DMS53 treated with DMSO at 0.1 percent for 48 hours (cell line): Measurements from ENCODE around the gene LRRC23.
"Not testable (repeated sequence)": the region's sequence is repeated elsewhere in the genome, so short reads cannot be mapped to it uniquely, and the experiment has no call there.

ENCODE experiments used
- DNase-seq: peaks from one replicate; lab custom pipeline; 2025; ENCODE audit not compliant: unreplicated experiment; lab: John Stamatoyannopoulos, UW

The LRRC23 gene

GRCh38 chr12:6904280-6905276 lies at the start of gene LRRC23:
Gene LRRC23 (plus strand): TSS chr12:6904822. CDS start chr12:6905634, 812 bp downstream.
- peak; percentile 99 for DNase-seq

DNA sequence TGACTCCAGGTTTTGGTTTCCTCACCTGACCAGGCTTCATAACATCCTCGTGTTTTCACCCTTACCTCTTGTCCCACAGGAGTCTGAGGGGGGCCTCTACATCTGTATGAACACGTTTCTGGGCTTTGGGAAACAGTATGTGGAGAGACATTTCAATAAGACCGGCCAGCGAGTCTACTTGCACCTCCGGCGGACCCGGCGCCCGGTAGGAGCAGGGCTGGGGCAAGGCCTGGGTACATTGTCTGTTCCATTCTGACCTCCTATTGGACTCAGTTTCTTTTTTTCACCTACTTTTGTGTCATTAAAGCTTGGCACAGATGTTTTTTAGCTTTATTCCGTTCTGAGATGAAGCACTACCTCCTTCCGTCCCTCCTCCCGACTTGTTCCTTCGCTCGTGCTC lies 49.3 kb upstream of the LRRC23 start:
- no peak for DNase-seq

- no peak for DNase-seq
Observed at GRCh38 chr12:6858799-6859198, 45.8 kb upstream of the LRRC23 start.

DNA sequence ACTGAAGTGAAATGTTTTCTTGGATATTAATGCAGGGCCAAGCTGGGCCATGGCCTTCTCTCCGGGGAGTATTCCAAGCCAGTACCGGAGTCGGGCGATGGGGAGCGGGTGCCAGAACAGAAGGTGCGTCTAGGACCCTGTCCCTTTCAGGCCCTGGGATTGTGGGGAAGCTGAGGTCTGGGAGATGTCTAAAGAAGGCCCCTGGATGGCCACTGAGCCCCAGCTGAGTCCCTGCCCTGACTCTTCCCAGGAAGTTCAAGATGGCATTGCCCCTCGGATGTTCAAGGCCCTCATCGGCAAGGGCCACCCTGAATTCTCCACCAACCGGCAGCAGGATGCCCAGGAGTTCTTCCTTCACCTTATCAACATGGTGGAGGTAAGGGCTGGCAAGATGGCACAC lies 44.5 kb upstream of the LRRC23 start:
- DNase-seq, result no peak

DNA sequence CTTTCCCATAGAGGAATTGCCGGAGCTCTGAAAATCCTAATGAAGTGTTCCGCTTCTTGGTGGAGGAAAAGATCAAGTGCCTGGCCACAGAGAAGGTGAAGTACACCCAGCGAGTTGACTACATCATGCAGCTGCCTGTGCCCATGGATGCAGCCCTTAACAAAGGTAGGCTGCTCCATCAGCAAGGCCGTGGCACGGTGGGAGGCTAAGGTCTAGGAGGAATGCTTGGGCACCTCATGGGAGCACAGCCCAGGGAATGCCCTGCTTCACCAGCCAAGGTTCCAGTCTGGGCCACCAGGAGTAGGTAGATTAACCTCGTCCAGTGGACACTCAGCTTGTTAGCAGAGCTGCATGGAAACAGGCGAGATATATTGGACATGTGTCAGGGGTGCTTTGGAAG lies 43.7 kb upstream of the LRRC23 start:
- no peak for DNase-seq

- no peak for DNase-seq
Observed at GRCh38 chr12:6861391-6861790, 43.2 kb upstream of the LRRC23 start.

DNA sequence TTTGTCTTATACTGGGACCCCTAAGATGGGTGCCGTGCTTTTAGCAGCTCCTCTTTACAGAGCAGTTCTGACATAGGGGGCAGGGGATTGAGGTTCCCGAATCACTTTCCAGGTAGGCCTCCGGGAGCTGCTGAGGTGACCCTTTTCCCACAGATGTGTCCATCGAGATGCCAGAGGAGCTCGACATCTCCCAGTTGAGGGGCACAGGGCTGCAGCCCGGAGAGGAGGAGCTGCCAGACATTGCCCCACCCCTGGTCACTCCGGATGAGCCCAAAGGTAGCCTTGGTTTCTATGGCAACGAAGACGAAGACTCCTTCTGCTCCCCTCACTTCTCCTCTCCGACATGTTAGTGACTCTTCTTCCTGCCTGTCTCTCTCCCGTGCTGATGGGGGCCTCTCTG lies 41.6 kb upstream of the LRRC23 start:
- no peak for DNase-seq

GRCh38 chr12:6863586-6864321 lies 40.9 kb upstream of the LRRC23 start:
- DNase-seq, result no peak

- not testable (repeated sequence) for DNase-seq
Observed at GRCh38 chr12:6865307-6865706, 39.3 kb upstream of the LRRC23 start.

DNA sequence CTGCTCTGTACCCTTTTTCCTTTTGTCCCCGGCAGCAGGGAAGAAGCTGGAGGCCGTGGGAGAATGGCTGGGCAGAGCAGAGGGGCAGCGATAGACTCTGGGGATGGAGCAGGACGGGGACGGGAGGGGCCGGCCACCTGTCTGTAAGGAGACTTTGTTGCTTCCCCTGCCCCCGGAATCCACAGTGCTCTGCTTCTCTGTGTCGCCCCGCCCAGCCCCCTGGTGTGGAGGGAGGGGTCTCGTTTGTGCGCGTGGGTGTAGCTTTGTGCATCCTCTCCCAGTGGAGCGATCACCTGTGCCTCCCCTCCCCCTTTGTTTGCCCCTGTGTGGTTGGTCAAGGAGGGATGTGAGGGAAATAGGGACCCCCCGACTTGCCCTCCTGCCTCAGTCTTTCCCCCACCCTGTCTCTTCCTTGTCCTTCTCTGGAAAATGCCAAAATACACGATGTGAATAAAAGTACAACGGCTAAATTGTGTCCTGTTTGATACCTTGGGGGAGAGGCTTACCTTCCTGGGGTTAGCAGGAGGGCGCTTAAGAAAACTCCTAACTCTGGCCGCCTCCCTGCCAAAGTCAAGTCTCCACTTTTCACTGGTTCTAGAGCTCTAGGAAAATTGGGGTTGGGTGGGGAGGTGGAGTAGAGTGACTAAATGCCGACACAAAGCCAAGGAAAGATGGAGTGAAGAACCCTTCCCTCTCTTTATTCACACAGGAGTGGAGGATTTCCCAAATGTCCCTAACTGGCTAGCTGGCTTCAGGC lies 38.3 kb upstream of the LRRC23 start:
- DNase-seq, result no peak

DNA sequence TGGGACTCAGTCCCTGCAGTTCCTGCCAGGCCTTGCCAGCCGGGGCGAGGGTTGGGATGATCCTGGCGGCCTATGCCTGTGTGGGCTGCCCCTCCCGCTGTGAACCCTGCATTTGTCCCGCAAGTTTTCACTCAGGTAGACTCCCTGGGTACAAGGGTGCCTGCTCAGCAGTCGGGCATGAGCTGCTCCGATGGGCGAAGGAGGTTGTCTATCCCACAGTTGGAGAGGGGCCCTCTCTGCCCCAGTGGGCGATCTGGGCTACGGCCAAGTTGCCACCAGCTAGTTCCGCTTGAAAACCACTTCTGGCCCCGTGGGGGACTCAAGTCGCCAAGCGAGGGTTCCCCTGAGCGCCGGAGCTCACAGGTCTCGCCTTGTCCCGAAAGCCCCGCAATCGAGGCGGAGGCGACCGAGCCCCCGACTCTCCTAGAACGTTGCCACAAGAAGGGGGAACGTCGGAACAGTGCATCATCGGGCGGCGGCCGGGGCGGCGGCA lies 37.7 kb upstream of the LRRC23 start:
- peak; percentile 60 for DNase-seq

DNA sequence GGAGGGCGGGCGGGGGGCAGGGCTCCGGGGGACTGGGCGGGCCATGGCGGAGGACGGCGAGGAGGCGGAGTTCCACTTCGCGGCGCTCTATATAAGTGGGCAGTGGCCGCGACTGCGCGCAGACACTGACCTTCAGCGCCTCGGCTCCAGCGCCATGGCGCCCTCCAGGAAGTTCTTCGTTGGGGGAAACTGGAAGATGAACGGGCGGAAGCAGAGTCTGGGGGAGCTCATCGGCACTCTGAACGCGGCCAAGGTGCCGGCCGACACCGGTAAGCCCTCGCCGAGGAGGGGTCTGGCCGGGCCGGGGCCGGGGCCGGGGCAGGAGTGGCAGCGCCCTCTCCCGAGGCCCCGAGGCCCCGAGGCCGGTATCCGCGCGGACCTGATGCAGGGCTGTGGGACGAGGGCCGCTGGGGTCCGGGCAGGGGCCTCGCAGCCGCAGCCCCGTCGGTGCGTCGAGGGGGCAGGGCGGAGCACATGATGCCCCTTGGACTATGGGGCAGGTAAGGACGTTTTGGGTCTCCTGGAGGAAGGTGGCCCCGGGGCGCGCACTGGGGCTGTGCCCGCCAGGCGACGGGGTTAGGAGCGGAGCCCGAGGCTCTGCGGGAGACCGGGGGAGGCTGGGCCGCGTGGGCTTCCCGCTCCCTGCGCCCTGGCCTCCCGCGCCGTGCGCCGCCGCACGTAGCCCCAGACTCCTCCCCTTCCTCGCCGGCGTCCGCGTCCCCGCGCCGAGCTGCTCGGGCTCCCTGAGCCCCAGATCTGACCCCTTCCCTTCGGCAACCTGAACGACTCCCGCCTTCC lies 37.0 kb upstream of the LRRC23 start, which contains the start of gene TPI1:
TPI1 (plus strand) TSS at position 119 of the 798 bp plus-strand sequence; CDS start at position 155, 36 bp downstream.
- peak; percentile 75 for DNase-seq

GRCh38 chr12:6868211-6869048 lies 36.2 kb upstream of the LRRC23 start:
- DNase-seq, result peak; percentile 47

DNA sequence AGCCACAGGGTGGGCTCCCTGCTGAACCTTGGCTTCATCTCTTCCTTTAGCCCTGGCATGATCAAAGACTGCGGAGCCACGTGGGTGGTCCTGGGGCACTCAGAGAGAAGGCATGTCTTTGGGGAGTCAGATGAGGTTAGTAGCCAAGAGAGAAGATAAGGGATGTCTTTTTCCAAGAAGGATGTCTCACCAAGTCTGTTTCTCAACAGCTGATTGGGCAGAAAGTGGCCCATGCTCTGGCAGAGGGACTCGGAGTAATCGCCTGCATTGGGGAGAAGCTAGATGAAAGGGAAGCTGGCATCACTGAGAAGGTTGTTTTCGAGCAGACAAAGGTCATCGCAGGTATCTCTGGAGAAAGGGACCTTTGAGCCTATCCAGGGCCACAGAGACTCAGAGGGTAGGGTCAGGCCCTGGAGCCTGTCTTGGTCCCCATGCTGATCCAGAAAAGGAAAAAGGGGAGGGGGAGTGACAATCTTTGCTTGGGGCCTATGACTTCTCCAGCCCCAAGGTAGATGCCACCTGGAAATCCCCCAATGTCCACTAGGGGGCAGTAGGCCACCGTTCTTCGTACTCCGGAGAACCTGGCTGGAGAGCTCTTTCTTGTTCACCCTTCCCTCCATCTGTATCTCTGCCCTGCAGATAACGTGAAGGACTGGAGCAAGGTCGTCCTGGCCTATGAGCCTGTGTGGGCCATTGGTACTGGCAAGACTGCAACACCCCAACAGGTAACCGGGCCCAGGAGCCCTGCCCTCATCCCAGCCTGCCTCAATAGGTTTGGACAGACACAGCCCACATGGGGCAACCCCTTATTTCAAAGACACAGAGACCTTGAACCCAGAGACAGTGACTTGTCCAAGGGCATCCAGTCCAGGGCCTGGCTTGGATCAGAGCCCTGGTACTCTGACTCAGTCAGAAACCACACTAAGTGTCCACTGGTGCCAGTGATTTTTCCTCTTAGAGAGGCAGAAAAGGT lies 35.3 kb upstream of the LRRC23 start:
- peak; percentile 92 for DNase-seq

DNA sequence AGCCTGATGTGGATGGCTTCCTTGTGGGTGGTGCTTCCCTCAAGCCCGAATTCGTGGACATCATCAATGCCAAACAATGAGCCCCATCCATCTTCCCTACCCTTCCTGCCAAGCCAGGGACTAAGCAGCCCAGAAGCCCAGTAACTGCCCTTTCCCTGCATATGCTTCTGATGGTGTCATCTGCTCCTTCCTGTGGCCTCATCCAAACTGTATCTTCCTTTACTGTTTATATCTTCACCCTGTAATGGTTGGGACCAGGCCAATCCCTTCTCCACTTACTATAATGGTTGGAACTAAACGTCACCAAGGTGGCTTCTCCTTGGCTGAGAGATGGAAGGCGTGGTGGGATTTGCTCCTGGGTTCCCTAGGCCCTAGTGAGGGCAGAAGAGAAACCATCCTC lies 34.3 kb upstream of the LRRC23 start:
- DNase-seq, result not testable (repeated sequence)

DNA sequence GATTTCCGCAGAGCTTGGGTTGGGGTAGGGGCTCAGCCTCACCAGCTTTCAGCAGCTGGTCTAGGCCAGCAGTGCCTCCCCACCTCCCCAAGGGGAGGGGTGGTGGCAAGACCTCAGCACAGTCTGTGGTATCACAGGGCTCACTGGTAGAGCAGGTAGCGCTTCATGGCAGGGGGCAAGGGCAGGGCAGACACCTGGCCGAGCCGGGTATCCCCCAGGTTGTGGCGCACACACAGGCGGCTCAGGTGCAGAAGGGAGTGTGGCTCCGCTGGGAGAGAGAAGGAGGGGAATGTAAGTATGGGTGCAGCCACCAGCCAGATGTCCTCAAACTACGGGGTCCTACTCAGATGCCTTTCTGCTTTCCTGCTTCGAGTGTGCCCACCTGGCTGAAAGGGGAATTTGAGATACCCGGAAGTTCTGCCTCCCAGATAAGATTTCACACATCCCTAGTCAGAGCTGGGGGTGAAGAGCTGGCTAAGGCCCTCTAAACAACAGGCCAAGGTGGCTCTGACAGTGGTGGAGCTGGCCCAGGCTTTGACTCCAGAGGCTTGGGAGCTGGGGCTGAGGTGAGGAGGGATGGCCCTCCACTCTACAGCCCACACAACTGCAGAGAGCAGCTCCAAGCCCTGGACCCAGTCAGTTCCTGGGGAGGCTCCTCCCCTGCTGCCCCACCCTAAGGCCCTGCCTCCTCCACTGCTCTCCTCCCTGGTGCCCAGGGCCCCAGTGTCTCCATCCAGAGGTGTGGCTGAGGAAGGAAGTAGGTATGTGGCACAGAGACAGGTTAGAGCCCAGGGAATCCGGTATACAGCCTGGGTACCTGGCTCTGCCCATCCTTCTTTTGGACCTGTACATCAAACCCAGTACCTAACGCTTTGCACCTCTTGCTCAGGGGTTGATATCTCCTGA lies 33.3 kb upstream of the LRRC23 start:
- DNase-seq, result peak; percentile 55
